GM12891 (cell line): ENCODE data around the gene MKI67.

Experiments
- POLR2AphosphoS5 ChIP-seq: IDR thresholded peaks from 2 replicates; pipeline ENCODE4 v1.6.1; 2011; ENCODE audit warnings: low read depth, low read length, control low read depth
- TAF1 ChIP-seq: IDR thresholded peaks from 2 replicates; pipeline ENCODE4 v1.6.1; 2011; ENCODE audit warnings: low read depth, low read length, control low read depth

- no peak for TF ChIP-seq POLR2AphosphoS5
- no peak for TF ChIP-seq TAF1
Observed at GRCh38 chr10:128046953-128047290, 79.3 kb downstream of the MKI67 start.
